GM12892 (cell line): Measurements from ENCODE around the gene SIRT2.

ENCODE experiments used
- POLR2A ChIP-seq: IDR thresholded peaks from 2 replicates; pipeline ENCODE4 v1.6.1; 2011; ENCODE audit warnings: low read depth, low read length, control low read depth
- POLR2AphosphoS5 ChIP-seq: IDR thresholded peaks from 2 replicates; pipeline ENCODE4 v1.6.1; 2011; ENCODE audit warnings: low read depth, low read length, control low read depth

DNA sequence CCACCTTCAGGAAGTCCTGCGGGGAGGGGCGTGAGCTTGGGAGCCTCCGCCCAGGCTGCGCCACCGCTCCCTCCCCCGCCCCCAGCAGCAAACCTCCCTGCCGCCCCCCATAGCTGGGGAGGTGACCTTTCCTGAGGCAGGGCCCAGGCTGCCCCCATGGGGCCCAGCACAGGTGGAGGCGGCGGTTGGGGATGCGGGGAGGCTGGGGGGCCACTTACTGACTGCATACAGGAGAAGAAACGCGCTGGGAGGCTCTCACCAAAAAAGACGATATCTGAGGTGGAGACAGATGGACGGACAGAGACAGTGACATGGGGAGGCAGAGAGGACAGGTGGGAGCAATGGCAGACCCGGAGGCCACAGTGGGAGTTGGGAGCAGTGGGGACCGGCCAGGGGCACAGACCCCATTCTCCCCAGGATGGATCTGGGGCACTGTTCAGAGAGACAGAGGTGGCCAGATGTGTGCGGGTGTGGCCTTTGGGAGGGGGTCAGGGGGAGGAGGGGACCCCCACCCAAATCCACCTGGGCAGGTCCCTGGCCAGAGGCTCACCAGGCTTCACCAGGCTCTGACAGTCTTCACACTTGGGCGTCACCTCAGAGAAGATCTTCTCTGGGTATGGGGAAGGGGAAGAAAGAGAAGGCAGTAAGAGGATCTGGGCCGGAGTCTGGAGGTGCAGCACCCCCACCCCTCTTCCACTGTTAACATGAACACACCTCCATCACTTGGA, 18.4 kb downstream of the SIRT2 start:
- TF ChIP-seq POLR2A (no peak), POLR2AphosphoS5 (no peak)
